ENCODE data around the gene RIF1.

Gene RIF1

GRCh38 chr2:151422917-151423439 lies 13.3 kb downstream of the RIF1 start:
- no peak for DNase-seq

GRCh38 chr2:151423760-151424159 lies 14.1 kb downstream of the RIF1 start:
- no peak for DNase-seq

- peak; percentile 23 for DNase-seq
Measured at GRCh38 chr2:151437630-151438029, 27.9 kb downstream of the RIF1 start.

GRCh38 chr2:151438506-151438905 lies 28.8 kb downstream of the RIF1 start:
- no peak for DNase-seq

- DNase-seq, result no peak
Measured at GRCh38 chr2:151439127-151439526, 29.4 kb downstream of the RIF1 start.

- peak; percentile 5 for DNase-seq
Measured at GRCh38 chr2:151459358-151459757, 49.7 kb downstream of the RIF1 start.

- DNase-seq, result no peak
Measured at GRCh38 chr2:151465771-151466170, 56.1 kb downstream of the RIF1 start.

GRCh38 chr2:151470556-151470955 lies 60.9 kb downstream of the RIF1 start:
- no peak for DNase-seq

GRCh38 chr2:151472966-151473365 lies 63.3 kb downstream of the RIF1 start:
- DNase-seq, result no peak

- DNase-seq, result no peak
Measured at GRCh38 chr2:151475071-151475470, 65.4 kb downstream of the RIF1 start.

GRCh38 chr2:151476287-151476686 lies 66.6 kb downstream of the RIF1 start:
- no peak for DNase-seq

GRCh38 chr2:151478011-151478410 lies 68.3 kb downstream of the RIF1 start:
- DNase-seq, result peak; percentile 26

- no peak for DNase-seq
Measured at GRCh38 chr2:151481744-151482143, 72.0 kb downstream of the RIF1 start.

- no peak for DNase-seq
Measured at GRCh38 chr2:151482171-151482725, 72.5 kb downstream of the RIF1 start.

GRCh38 chr2:151483546-151483945 lies 73.8 kb downstream of the RIF1 start:
- no peak for DNase-seq

- DNase-seq, result no peak
Measured at GRCh38 chr2:151484100-151484499, 74.4 kb downstream of the RIF1 start.

GRCh38 chr2:151486053-151486452 lies 76.4 kb downstream of the RIF1 start:
- no peak for DNase-seq

GRCh38 chr2:151490276-151490675 lies 80.6 kb downstream of the RIF1 start:
- DNase-seq, result no peak

GRCh38 chr2:151491496-151491895 lies 81.8 kb downstream of the RIF1 start:
- DNase-seq, result no peak

- DNase-seq, result no peak
Measured at GRCh38 chr2:151498178-151498577, 88.5 kb downstream of the RIF1 start.

GRCh38 chr2:151506170-151506569 lies 96.5 kb downstream of the RIF1 start:
- DNase-seq, result no peak

- no peak for DNase-seq
Measured at GRCh38 chr2:151508519-151508918, 98.8 kb downstream of the RIF1 start.

- DNase-seq, result no peak
Measured at GRCh38 chr2:151518802-151519201, 109.1 kb downstream of the RIF1 start.

- DNase-seq, result no peak
Measured at GRCh38 chr2:151520976-151521375, 111.3 kb downstream of the RIF1 start.

- no peak for DNase-seq
Measured at GRCh38 chr2:151522556-151522955, 112.9 kb downstream of the RIF1 start.
